Sigmoid colon (tissue), 7 donors: Measurements from ENCODE around the gene CDON. TPM values are rescaled to one million over a fixed set of nuclear protein-coding genes. Genes with fewer than 3 reads are reported as not detected.
A peak's percentile ranks its signal among the peaks of the same experiment; 100 is the strongest.

Source experiments
- DNase-seq: peaks from one replicate; pipeline ENCODE4 v3.0.0-alpha.2; 2019
- H3K27ac ChIP-seq, 4 donors: fragments of 200-600 bp; sonication (generic); one replicate each; pipeline ENCODE4 v1.5.1; 2016 to 2019; ENCODE audit warnings: mild to moderate bottlenecking in 1 of 4
- H3K27me3 ChIP-seq, 3 donors: fragments of 200-600 bp; sonication (generic); one replicate each; pipeline ENCODE4 v1.5.1; 2019; ENCODE audit warnings: mild to moderate bottlenecking in 1 of 3
- H3K36me3 ChIP-seq, 4 donors: fragments of 200-600 bp; sonication (generic); one replicate each; pipeline ENCODE4 v1.5.1; 2016 to 2019
- H3K4me1 ChIP-seq, 4 donors: fragments of 200-600 bp; sonication (generic); one replicate each; pipeline ENCODE4 v1.5.1; 2017 to 2019
- H3K4me3 ChIP-seq, 4 donors: fragments of 200-600 bp; sonication (generic); one replicate each; pipeline ENCODE4 v1.5.1; 2017 to 2019; ENCODE audit warnings: mild to moderate bottlenecking in 2 of 4, moderate library complexity in 1 of 4
- H3K9me3 ChIP-seq, 4 donors: fragments of 200-600 bp in 3 of 4; sonication (generic) in 3 of 4; one replicate each; pipeline versions ENCODE4 v1.5.1 to v1.6.1; 2013 to 2019
- EP300 ChIP-seq, 4 donors: sonication (generic); formaldehyde crosslinking; IDR thresholded peaks; one replicate each; pipeline ENCODE4 v1.6.1; 2017; ENCODE audit warnings: antibody characterized with exemption in 4 of 4
- POLR2A ChIP-seq, 2 donors: fragments of 450-650 bp; IDR thresholded peaks; one replicate each; pipeline ENCODE4 v1.6.1; 2016; ENCODE audit warnings: antibody characterized with exemption in 2 of 2, mild to moderate bottlenecking in 2 of 2, moderate library complexity in 2 of 2
- POLR2AphosphoS5 ChIP-seq, 4 donors: sonication (generic); formaldehyde crosslinking; IDR thresholded peaks; one replicate each; pipeline ENCODE4 v1.6.1; 2017; ENCODE audit warnings: antibody characterized with exemption in 4 of 4
- WGBS, 2 donors: extraction: QIAGEN DNeasy Blood & Tissue Kit; methylation state at CpG; one replicate each; pipeline ENCODE4 v1.1.7; 2013; 5-methylcytosine and 5-hydroxymethylcytosine counted together
- intact Hi-C: fragments of 100-400 bp; cut with DNase I; formaldehyde crosslinking; loops from one replicate; pipeline ENCODE4 v1.15.1; 2023
- polyA plus RNA-seq, 3 donors: library from polyadenylated mRNA; stranded (reverse); fragments of 200-250 nt; gene quantifications; one replicate each; pipeline ENCODE4 v1.2.3, GENCODE V29; 2013
- total RNA-seq, 4 donors: library from RNA; depleted of rRNA; stranded (reverse); fragments of >200 nt; gene quantifications; one replicate each; pipeline ENCODE4 v1.1.0, GENCODE V29; 2016
- TF ChIP-seq, protein P1 (sequence below), 4 experiments: fragments of 450-650 bp in 3 of 4; fragments of 200-600 bp in 1 of 4; IDR thresholded peaks; one replicate each; pipeline ENCODE4 v1.5.1; 2016 to 2019; ENCODE audit warnings: antibody characterized with exemption in 4 of 4, mild to moderate bottlenecking in 3 of 4, moderate library complexity in 2 of 4
- donor health status: healthy with polysubstance abuse.
- donor health status: Bipolar disorder and iron deficiency.
- donor health status: healthy.

Gene CDON
- total and polyA plus RNA-seq, 7 donors = under 0.01 to 88.1 (median 48.9) TPM

GRCh38 chr11:125995313-125995712 is 67.4 kb downstream of the CDON start:
- Histone ChIP-seq H3K27me3 (no peaks in the 10 kb centered on the region), H3K4me1 (peaks cover 0 to 7% (median 2%) of the 10 kb centered on the region in 4 donors), H3K27ac (no peak overlapping the region), H3K36me3 (peaks cover 7 to 81% (median 22%) of the 10 kb centered on the region in 4 donors), H3K9me3 (no peaks in the 10 kb centered on the region), H3K4me3 (no peak overlapping the region)
- TF ChIP-seq POLR2AphosphoS5 (IDR thresholded peaks at IDR 0.05) (no peak), POLR2A (IDR thresholded peaks at IDR 0.05) (no peak), EP300 (IDR thresholded peaks at IDR 0.05) (no peak)
- TF ChIP-seq, protein P1, sequence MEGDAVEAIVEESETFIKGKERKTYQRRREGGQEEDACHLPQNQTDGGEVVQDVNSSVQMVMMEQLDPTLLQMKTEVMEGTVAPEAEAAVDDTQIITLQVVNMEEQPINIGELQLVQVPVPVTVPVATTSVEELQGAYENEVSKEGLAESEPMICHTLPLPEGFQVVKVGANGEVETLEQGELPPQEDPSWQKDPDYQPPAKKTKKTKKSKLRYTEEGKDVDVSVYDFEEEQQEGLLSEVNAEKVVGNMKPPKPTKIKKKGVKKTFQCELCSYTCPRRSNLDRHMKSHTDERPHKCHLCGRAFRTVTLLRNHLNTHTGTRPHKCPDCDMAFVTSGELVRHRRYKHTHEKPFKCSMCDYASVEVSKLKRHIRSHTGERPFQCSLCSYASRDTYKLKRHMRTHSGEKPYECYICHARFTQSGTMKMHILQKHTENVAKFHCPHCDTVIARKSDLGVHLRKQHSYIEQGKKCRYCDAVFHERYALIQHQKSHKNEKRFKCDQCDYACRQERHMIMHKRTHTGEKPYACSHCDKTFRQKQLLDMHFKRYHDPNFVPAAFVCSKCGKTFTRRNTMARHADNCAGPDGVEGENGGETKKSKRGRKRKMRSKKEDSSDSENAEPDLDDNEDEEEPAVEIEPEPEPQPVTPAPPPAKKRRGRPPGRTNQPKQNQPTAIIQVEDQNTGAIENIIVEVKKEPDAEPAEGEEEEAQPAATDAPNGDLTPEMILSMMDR (IDR thresholded peaks at IDR 0.05) = no peak
- no peak for DNase-seq
- intact Hi-C loops = no loop called here
- 61 to 66% methylated on average over 5 of the region's 5 CpGs for WGBS, 2 donors

DNA sequence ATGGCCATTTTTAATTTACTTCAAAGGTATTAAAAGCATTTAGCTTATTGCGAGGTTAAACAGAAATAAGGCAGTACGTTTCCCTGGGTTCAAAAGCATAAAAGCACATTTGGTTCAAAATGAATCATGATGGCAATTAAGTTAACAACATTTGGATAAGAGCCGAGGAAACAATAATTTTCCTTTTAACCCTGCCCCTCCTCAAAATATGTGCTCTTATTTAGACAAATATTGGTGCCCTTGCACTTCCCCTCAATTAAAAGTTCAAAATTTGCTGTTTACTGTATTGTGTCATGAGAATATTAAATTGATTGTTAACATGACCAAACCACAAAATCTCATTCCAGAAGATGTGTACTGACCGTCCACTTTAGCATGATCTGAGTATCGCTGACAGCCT is 68.2 kb downstream of the CDON start:
- 42 to 79% methylated on average over 5 of the region's 5 CpGs for WGBS, 2 donors
- Histone ChIP-seq H3K4me1 (peaks cover 0 to 11% (median 5%) of the 10 kb centered on the region in 4 donors), H3K4me3 (no peak overlapping the region), H3K27ac (no peak overlapping the region), H3K9me3 (no peaks in the 10 kb centered on the region), H3K27me3 (no peaks in the 10 kb centered on the region), H3K36me3 (peaks cover 7 to 75% (median 22%) of the 10 kb centered on the region in 4 donors)
- TF ChIP-seq POLR2A (IDR thresholded peaks at IDR 0.05) (no peak), EP300 (IDR thresholded peaks at IDR 0.05) (no peak), POLR2AphosphoS5 (IDR thresholded peaks at IDR 0.05) (no peak)
- TF ChIP-seq, protein P1 (IDR thresholded peaks at IDR 0.05) = no peak
- intact Hi-C loops = no loop called here
- no peak for DNase-seq

DNA sequence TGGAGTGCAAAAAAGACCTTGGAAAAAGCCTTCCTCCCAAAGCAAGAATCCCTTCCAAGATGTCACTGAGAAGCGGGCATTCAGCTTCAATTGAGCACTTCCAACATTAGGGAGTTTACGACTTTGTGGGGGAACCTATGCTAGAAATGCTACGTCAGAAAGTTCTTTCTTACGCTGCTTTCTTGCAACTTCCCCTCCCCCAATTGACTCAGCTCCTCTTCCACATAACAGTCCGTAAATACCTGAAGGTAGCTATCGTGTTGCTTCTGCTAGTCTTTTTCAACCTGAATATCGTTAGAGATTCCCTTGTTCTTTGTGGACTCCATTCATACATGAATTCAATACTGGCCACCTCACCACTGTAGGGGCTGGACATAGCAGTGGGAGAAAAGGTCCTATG is 69.8 kb downstream of the CDON start:
- Histone ChIP-seq H3K36me3 (peaks cover 7 to 75% (median 19%) of the 10 kb centered on the region in 4 donors), H3K27ac (no peak overlapping the region), H3K9me3 (no peaks in the 10 kb centered on the region), H3K27me3 (no peaks in the 10 kb centered on the region), H3K4me3 (no peak overlapping the region), H3K4me1 (peaks cover 0 to 11% (median 5%) of the 10 kb centered on the region in 4 donors)
- TF ChIP-seq EP300 (IDR thresholded peaks at IDR 0.05) (no peak), POLR2A (IDR thresholded peaks at IDR 0.05) (no peak), POLR2AphosphoS5 (IDR thresholded peaks at IDR 0.05) (no peak)
- TF ChIP-seq, protein P1 (IDR thresholded peaks at IDR 0.05) = no peak
- 94 to 95% methylated on average over 7 of the region's 7 CpGs for WGBS, 2 donors
- intact Hi-C loops = no loop called here
- DNase-seq = no peak

- intact Hi-C loops = no loop called here
- Histone ChIP-seq H3K36me3 (peaks cover 4 to 71% (median 14%) of the 10 kb centered on the region in 4 donors), H3K4me3 (no peak overlapping the region), H3K27me3 (no peaks in the 10 kb centered on the region), H3K27ac (peak overlapping the region in 2 of 4 donors; percentile 20 to 24), H3K4me1 (peaks cover 0 to 18% (median 5%) of the 10 kb centered on the region in 4 donors), H3K9me3 (no peaks in the 10 kb centered on the region)
- DNase-seq = no peak
- TF ChIP-seq POLR2AphosphoS5 (IDR thresholded peaks at IDR 0.05) (no peak), POLR2A (IDR thresholded peaks at IDR 0.05) (no peak), EP300 (IDR thresholded peaks at IDR 0.05) (no peak)
- TF ChIP-seq, protein P1 (IDR thresholded peaks at IDR 0.05) = no peak
- WGBS, 2 donors = 73 to 76% methylated on average over 3 of the region's 3 CpGs
These were observed 72.4 kb downstream of the CDON start for GRCh38 chr11:125990244-125990643.
